GM11168 (cell line): ENCODE results near the gene PROSER2.

Source experiments
- in situ Hi-C: fragments of 300-500 bp; cut with MboI; formaldehyde crosslinking; loops from one replicate; pipeline ENCODE4 v1.12.0; 2022; ENCODE audit warnings: low sequenced_read_pairs; ENCODE audit not compliant: unreplicated experiment

Gene PROSER2

DNA sequence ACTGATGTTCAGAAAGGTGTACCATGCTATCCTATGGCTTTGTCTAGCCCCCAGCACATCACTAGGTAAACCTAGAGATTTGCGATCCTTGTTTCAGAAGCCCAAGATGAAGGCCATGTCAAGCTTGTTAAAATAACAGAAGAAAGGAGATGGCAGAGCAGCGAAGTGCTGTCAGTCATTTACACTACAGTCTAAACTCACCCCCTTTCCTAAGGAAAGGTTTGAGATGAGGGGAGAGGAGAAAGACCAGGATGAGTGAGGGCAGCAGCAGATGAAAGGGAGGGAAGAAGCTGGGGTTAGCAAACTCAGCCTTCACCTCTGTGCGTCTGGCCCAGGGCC lies 74.8 kb downstream of the PROSER2 start:
- in situ Hi-C loops, result no loop called here

GRCh38 chr10:11898372-11899066 lies 75.4 kb downstream of the PROSER2 start:
- in situ Hi-C loops, result no loop called here

DNA sequence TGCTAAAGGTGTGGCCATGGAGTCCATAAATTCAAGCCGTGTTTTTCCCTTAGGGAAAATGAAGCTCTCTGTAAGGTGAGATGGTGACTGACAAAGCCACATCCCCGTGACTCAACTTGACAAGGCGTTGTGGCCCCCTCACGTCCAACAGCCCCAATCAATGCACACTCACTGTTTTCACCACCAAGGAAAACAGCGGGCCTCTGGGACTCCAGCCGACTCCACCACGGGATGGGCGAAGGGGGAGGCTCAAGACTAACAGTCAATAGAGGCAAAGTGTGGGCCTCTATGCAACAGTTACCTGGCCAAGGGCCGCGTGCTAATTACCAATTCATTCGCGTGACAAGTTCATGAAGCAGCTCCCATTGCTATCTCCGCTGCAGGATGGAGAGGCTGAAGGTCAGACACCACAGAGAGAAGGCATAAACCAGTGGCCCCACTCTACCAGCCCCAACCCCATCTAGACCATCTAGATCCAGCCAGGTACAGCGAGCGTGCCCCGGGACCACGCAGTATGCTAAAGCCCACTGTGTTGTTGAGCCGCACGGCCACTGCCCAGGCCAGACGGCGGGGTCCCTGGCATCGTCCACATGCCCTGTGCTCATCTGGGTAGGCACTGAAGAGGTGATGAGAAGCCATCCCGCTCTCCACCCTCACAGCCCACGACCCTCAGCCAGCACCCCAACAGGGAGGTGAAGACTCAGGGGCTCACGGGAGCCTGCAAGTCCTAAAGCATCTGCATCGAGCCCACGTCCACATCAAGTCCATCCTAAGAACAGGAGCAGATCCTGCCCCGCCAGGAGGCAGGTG lies 76.1 kb downstream of the PROSER2 start:
- in situ Hi-C loops, result no loop called here

DNA sequence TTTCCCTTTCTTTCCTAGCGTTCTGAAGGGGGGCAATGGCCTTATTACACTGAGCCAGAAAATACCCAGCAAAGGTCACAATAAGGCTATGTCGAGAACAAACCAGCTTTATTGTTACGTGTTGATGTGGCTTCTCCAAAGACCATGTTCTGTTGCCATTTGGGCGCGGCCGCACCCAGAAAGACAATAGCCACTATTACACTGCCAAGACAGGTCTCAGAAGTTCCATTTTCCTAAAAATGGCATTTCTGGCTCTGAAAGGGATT lies 77.8 kb downstream of the PROSER2 start:
- in situ Hi-C loops, result no loop called here

DNA sequence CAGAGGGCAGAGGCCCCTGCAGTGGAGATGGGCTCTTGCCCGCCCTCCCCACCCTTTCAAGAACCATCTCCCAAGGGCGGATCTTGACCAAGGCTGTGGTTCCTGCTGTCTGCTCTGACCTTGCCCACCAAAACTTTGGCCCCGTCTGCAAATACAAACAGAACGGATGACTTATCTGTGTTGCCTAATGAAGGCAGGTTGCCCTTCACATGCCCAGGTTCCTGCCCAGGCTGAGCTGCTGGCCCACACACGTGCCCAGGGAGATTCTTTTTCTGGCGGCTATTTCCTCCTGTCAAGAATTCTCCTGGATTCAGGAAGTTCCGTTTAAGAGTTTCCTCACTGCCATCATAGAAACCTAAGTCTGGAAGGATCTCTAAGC lies 78.3 kb downstream of the PROSER2 start:
- in situ Hi-C loops, result no loop called here

- in situ Hi-C loops, result no loop called here
Measured at GRCh38 chr10:11901833-11902475, 78.8 kb downstream of the PROSER2 start.

DNA sequence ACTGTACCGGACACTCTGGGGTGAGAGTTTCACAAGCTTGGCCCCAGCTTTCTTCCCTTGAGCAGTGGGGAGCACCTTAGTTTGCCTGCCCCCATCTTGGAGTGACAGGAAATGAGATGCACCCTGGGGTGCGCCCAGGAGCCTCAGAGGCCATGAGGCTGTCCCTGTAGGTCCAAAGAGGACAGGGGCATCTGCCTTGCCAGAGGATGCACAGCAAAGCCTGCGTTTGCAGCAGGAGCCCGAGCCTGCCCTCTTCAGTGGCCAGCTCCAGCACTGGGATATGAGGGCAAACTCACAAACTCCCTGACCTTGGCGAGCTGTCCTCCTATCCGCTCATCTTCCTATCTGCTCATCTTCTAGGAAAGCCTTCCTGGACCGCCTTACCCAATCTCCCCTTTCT lies 79.5 kb downstream of the PROSER2 start:
- in situ Hi-C loops, result no loop called here

DNA sequence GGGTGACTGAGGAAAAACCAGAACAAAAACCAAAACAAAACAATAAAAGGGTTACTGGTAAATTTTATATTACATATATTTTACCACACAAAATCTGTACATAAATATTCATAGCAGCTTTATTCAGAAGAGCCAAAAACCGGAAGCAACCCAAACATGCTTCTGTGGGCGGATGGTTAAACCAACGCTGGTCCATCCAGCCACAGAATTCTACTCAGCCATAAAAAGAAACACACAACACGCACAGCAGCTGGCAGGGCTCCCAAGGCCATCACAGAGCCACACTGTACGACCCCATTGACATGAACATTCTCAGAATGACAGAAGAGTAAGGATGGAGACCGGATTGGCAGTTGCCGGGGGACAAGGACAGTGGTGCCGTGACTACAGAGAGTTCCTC lies 83.6 kb downstream of the PROSER2 start:
- in situ Hi-C loops, result no loop called here

DNA sequence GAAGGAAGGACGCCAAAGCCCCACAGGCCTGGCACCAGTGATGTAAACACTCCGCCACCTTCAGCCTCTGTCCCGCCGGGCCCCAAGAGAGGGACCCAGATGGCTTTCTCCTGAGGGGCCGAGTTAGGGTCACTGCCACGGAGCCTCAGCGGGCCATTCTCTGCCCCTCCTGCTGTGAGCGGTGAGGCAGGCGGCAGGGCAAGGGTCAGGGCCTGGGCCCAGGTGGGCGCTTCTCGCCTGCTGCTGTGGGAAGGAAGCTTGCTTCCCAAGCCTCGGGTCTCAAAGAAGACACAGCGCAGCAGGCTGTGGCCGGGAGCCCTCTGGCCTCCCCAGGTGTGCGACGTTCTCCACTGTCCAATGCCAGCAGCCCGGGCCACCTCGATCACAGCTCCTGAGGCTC lies 84.8 kb downstream of the PROSER2 start:
- in situ Hi-C loops, result no loop called here

GRCh38 chr10:11908536-11908935 lies 85.4 kb downstream of the PROSER2 start:
- in situ Hi-C loops, result no loop called here

DNA sequence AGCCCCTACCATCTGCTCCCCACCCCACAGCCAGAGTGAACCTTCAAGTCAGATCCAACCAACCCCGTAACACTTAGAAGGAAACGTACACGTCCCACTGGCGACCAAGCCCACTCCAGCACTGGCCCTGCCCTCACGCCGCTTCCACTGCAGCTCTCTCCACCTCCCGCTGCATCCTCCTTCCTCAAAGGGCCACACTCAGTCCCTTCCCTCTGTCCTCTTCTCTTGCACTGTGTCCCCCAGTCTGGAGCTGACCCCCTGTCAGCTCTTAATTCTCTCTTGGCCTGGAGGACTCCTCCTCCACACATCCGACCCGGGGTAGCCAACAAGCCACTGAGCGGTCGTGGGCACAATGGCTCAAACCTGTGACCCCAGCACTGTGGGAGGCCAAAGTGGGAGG lies 85.8 kb downstream of the PROSER2 start:
- in situ Hi-C loops, result no loop called here

GRCh38 chr10:11909618-11910017 lies 86.5 kb downstream of the PROSER2 start:
- in situ Hi-C loops, result no loop called here

DNA sequence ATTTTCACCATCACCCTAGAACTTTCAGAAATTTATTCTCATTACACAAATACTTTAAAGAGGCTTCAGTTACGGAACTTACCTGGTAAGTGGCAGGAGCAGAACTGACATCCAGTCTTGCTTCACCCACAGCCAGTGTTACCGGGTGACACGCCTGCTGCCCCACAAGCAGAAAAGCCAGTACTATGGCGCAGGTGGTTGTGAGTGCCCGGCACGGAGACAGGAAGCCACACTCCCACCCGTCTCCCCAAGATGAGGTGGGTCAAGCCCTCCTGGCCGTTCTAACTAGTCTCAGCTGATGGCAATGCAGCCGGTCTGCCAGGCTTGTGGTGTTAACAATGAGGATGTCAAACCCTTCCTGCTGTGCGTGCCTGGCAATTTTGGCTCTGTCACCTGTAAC lies 86.9 kb downstream of the PROSER2 start:
- in situ Hi-C loops, result no loop called here

DNA sequence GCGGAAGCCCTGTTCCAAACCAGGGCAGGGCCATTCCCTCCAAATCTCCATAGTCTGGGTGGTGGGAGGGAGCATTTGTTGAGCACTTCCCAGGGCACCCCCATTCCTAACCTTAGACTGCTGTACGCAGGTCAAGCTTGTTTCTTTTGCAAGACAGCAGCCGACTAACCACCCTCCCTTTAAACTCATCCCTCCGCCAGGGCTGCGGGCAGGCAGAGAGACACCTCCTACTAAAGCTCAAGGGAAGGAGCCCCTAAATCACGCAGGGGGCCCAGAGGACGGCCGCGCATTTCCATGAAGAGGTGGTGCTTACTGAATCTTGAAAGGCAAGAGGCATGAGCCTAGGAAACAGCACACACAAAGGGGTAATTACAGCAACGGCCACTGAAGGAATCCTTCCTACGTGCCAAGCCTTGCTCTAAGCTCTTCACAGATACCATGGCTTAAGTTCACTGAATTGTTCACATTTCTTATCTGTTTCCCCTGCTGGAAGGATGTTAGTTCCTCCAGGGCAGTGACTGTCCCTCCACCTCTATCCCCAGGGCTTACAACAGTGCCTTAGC lies 90.0 kb downstream of the PROSER2 start:
- in situ Hi-C loops, result no loop called here

DNA sequence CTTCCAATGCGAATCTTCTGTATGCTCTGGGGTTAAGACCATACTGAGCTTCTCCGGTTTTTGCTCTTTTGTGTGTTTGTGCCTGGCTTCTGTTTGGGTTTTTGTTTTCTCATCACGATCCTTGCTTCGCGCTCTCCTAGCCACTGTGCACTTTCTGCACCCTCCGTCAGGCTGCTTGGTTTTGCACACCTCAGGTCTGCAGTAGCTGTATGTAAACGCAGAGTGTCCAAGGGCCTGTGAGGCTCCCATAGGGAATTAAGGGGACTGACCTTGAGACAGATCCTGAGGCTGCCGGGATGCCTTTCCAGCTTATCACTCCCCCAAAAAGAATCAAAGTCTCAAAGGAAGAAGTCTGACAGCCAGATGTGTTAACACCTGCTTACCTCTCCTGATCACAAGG lies 95.2 kb downstream of the PROSER2 start:
- in situ Hi-C loops, result no loop called here

DNA sequence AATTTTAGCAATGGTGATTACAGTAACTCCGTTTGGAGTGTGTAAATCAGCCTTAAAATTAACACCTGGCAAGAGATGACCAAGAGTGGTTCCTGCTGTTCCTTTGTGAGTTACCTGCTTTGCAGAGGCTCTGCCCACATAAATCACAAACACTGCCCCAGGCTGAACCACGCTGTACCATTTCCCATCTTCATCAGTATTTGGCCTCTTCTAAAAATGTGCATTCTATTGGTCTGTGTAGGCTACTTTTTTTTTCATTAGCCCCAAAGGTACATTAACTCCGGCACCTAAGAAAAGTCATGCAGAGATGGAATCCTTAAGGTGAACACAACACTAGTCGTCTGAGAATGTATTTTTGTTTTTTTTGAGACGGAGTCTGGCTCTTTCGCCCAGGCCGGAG lies 96.1 kb downstream of the PROSER2 start:
- in situ Hi-C loops, result no loop called here
